Occipital lobe (tissue), 2 donors: ENCODE measurements around the gene RNASE11. TPM values are rescaled to one million over a fixed set of nuclear protein-coding genes. Genes with fewer than 3 reads are reported as not detected.
"Not testable (repeated sequence)": the region's sequence is repeated elsewhere in the genome, so short reads cannot be mapped to it uniquely, and the experiment has no call there.

Source experiments
- DNase-seq: peaks from one replicate; lab custom pipeline; 2025; lab: John Stamatoyannopoulos, UW
- total RNA-seq: library from RNA; depleted of rRNA; stranded (reverse); fragments of >200 nt; gene quantifications from one replicate; pipeline ENCODE4 v1.2.3, GENCODE V29; 2014

The RNASE11 gene
- total RNA-seq, 1 donor from 2014 or later: not detected

DNA sequence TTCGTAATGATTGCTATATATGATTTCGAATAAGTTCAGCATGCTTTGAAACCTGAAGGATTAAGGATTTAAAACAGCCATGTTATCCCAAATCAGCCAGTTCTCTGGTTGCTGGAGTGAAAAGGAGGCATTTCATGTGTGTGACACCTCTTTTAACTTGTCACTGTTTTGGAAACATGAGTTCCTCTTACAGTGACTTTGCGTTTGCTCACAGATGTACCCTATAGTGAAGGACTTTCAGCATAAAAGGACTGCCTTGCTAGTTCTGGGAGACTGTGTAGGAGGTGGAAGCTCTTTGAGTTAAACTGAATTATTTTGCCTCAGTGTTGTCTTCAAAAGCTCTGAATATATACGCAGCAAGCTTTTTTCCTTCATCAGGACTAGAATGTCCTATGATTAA, 7.6 kb downstream of the RNASE11 start:
- no peak for DNase-seq

- no peak for DNase-seq
Measured at GRCh38 chr14:20578784-20579502, 8.9 kb downstream of the RNASE11 start.

- no peak for DNase-seq
Measured at GRCh38 chr14:20578325-20578724, 9.5 kb downstream of the RNASE11 start.

DNA sequence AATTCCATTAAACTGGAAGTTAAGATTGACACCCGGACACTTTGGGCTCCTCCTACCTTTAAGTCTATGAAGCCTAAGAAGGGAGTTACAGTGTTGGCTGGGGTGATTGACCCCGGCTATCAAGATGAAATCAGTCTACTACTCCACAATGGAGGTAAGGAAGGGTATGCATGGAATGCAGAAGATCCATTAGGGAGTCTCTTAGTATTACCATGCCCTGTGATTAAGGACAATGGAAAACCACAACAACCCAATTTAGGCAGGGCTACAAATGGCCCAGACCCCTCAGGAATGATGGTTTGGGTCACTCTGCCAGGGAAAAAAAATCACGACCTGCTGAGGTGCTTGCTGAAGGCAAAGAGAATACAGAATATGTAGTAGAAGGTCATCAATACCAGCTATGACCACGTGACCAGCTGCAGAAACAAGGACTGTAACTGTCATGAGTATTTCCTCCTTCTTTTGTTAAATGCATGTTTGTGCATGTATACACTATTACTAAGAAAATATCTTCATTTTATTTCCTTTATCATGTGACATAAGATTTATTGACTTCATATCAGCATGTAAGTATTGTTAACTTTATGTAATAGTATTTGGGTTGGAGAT, 15.3 kb downstream of the RNASE11 start:
- DNase-seq: not testable (repeated sequence)

DNA sequence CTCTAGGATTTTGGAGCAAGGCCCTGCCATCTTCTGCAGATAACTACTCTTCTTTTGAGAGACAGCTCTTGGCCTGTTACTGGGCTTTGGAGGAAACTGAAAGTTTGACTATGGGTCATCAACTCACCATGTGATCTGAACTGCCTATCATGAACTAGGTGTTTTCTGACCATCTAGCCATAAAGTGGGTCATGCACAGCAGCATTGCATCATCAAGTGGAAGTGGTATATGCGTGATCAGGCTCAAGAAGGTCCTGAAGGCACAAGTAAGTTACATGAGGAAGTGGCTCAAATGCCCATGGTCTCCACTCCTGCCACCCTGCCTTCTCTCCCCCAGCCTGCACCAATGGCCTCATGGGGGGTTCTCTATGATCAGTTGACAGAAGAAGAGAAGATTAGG, 17.1 kb downstream of the RNASE11 start:
- DNase-seq: not testable (repeated sequence)

GRCh38 chr14:20569865-20570264, 17.9 kb downstream of the RNASE11 start:
- DNase-seq: not testable (repeated sequence)

DNA sequence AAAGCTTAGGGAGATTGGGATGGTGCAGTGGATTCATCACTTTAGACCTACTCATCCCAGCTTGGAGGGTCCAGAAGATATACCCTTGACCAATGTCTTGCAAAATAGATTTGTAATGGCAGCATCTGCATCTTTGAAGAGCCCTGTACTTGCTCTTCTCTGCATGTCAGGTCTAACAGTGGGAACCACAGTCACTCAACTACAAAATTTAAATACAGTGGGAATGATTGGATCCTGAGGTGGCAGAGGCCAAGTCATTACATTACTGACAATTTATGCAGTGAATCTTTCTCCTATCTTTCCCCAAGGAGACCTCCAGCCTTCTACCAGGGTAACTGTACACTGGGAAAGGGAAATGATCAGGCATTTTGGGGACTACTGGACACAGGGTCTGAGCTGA, 18.7 kb downstream of the RNASE11 start:
- DNase-seq: no peak

- DNase-seq: no peak
Measured at GRCh38 chr14:20568393-20568792, 19.4 kb downstream of the RNASE11 start.

DNA sequence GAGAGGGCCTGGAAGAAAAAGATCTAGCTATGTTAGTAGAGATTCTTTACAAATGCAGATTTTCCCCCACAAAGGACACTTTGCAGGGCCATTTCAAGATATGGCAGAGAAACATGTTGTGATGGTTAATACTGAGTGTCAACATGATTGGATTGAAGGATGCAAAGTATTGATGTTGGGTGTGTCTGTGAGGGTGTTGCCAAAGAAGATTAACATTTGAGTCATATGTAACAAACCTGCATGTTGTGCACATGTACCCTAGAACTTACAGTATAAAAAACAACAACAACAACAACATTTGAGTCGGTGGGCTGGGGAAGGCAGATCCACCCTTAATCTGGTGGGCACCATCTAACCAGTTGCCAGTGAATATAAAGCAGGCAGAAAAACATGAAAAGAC, 20.6 kb downstream of the RNASE11 start:
- DNase-seq: not testable (repeated sequence)

- DNase-seq: no peak
Measured at GRCh38 chr14:20564501-20564997, 23.3 kb downstream of the RNASE11 start.

DNA sequence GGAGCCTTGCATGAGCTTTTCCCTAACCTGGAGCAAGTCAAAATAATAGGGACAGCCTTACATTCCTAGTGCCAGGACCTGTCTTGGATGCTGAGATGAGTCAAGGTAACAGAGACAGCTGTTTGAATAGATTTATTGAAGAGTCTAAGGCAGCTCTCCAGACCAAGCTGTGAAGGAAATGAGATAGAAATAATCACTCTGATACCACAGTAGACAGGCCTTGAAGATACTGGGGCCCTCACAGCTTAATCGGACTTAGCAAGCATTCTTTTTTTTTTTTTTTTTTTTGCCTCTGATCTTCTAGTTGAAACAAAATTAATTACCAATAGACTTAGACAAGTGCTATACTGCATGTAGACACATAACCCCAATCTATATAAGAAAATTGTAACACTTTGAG, 23.8 kb downstream of the RNASE11 start:
- no peak for DNase-seq

- no peak for DNase-seq
Measured at GRCh38 chr14:20560961-20561360, 26.8 kb downstream of the RNASE11 start, which contains the start of gene RNASE9. Gene RNASE9, minus strand, starts transcription at chr14:20561047.

GRCh38 chr14:20559461-20559904, 28.3 kb downstream of the RNASE11 start:
- DNase-seq: no peak

DNA sequence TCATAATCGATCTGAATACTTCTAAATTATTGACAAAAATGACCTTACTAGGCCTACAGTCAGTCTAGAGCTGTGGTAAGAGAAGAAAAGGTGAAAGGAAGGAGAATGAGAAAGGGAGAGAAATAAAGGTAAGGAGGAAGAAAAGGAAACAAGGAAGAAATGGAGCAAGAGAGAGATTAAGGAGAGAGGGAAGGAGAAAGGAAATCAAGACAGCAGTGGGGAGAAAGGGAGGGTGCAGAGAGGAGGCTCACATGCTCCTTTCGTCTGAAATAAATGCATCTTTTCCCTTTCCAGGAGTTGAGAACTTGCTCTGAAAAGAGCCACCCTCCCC, 30.6 kb downstream of the RNASE11 start:
- DNase-seq: no peak

DNA sequence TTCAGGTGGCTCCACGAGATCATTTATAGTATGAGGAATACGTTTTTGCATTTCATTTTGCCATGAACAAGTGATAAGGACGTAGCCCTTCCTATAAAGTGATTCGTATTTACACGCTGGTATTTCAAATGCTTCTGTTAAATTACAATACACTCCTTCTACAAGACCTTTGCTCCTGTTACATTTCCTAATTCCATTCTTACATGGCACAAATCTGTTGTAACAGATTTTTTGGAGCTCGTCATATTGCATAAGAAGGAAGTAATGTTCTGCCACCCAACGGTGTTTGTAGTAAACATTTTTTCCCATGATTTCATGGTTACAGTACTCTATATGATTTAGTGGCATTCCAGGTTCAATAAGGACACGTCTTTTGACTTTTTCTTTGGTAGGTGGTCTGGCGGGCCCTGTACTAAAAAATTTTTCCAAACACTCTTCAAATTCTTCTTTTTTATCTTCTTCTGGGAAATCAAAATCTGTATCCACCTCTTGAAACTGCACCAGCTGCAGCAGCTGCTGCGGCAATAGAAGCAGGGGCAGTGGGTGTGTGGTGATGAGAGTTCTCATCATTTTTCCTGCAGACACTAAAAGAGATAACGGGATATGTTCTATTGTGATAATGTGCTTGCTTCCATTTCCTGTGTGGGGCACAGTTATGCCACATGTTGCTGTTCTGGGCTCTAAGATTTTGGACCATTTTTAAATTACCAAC, 31.1 kb downstream of the RNASE11 start:
- DNase-seq: no peak

DNA sequence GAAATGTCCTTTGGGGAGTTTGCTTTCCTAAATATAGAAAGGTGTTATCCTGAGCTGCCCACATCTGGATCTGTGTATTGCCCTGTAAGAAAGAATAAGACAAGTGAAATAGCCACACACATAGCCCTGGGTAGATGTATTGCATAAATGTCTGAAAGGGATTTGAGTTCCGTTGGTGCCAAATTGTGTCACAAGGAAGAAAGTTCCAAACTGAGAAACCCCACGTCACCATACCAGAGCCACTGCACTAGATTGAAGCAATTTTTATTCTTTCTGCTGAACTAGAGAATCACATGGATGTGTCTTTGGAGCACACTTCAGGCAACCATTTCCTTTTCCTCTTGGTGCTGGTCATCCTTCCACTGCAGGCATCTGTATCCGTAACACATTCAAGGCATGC, 32.0 kb downstream of the RNASE11 start:
- DNase-seq: no peak

GRCh38 chr14:20553024-20553423, 34.8 kb downstream of the RNASE11 start:
- DNase-seq: no peak

DNA sequence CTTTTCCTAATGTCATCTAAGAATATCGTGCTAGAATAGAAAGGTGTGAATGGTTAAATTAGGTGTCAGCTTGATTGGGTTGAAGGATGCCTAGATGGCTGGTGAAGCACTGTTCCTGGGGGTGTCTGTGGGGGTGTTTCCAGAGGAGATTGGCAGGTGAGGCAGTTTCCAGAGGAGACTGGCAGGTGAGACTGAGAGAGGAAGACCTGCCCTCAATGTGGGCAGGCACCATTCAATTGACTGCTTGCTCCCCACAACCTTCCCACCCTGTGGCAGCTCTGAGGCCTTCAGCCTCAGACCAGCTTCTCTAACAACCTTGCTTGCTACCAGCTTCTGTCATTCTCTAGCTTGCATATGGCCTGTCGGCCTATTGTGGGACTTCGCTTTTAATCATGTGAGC, 36.2 kb downstream of the RNASE11 start:
- DNase-seq: no peak

DNA sequence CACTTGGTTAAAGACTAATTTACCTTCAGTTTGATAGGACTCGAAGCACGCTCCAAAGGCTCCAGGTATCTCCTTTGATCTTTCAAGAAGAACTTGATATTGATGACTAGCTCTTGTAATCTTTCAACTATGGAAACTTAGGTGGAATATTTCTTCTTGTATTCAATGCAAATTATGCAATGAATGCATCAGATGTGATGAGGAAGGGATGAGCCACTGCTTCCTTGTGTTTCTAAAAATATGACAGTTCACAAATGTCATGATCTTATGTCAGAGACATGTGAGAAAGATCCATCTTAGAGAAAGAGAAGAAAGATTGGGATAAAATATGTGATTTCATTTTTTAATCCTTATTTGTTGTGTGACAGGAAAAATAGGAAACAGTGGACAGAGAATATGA, 36.9 kb downstream of the RNASE11 start:
- no peak for DNase-seq

DNA sequence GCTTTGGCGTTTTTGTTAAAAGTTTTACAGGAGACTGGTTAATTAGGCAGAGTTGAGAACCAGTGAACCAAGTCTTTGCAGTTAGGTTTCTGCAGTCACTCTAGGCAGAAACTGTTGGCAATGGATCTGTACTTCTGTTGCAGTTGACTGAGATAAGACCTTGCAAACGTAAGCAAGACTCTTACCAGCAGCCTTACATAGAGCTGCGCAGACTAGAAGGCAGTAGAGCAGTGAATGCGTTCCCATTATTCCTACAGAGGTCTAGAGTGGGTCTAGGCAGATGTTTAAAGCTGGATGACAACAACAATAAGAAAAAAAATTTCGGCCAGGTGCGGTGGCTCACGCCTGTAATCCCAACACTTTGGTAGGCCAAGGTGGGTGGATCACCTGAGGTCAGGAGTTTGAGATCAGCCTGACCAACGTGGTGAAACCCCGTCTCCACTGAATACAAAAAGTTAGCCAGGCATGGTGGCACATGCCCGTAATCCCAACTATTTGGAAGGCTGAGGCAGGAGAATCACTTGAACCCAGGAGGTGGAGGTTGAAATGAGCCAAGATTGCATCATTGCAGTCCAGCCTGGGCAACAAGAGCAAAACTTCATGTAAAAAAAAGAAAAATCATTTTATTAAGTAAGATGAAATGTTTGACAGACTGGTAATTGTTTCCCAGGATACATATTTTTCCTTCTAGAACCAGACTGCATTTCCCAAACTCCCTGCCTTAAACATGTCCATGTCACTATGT, 39.2 kb downstream of the RNASE11 start:
- DNase-seq: no peak

DNA sequence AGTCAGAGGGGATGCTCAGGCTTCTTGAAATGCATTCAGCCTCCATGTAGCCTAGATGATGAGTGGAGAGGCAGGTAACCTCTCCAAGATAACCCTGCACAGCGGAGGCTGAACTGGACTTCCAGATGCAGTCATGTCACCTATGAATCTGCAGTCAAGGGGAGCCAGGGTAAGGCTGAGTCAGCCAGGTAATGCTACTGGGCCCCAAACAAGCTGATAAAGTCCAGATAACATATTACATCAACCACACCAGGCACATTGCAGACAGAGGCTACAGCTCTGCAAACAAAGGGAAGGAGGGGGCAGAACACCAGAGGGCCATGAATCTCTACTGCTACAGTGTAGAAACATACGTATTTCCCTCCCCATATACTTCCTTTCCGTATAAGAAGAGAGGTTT, 40.9 kb downstream of the RNASE11 start:
- no peak for DNase-seq

DNA sequence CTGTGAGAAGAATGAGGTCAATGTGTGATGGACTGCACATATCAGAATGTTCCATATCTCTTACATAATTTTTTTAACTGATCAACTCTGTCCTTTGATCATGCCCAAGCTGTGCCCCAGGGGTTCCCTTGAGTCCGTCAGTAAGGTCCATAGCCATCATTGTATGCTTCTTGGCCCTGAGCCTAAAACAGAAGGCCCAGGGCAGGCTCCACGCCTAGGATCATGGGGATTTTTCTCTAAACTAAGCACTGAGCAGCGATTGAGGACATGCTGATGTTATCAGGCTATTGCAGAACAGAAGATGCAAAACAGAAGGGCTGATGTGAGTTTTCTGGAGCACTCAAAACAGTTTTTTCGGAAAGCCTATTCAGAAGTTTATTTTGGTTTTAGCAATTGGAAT, 47.9 kb downstream of the RNASE11 start:
- DNase-seq: no peak
